Nephron (organoid): Measurements from ENCODE around the gene MPP3.

ENCODE experiments used
- H3K27ac Mint-ChIP-seq, 3 experiments: 2 replicates each; pipeline ENCODE4 v1.8.0; 2020; ENCODE audit warnings: mixed read lengths in 3 of 3, mild to moderate bottlenecking in 2 of 3, moderate library complexity in 1 of 3
- H3K27me3 Mint-ChIP-seq: 2 replicates; pipeline ENCODE4 v1.8.0; 2021; ENCODE audit warnings: low read depth, mild to moderate bottlenecking, moderate library complexity, mixed read lengths
- H3K36me3 Mint-ChIP-seq: 2 replicates; pipeline ENCODE4 v1.8.0; 2020; ENCODE audit warnings: low read depth, mixed read lengths
- H3K4me1 Mint-ChIP-seq: 2 replicates; pipeline ENCODE4 v1.8.0; 2020; ENCODE audit warnings: mixed read lengths
- H3K4me3 Mint-ChIP-seq, 3 experiments: 2 replicates each; pipeline ENCODE4 v1.8.0; 2020; ENCODE audit warnings: mild to moderate bottlenecking in 3 of 3, mixed read lengths in 3 of 3, moderate library complexity in 2 of 3
- H3K9me3 Mint-ChIP-seq: 2 replicates; pipeline ENCODE4 v1.8.0; 2020; ENCODE audit warnings: mixed read lengths
- CTCF ChIP-seq, 3 experiments: fragments of 200-600 bp; sonication (generic); IDR thresholded peaks; one replicate each; pipeline ENCODE4 v1.5.0; 2021; ENCODE audit warnings: antibody characterized with exemption in 3 of 3; ENCODE audit not compliant: unreplicated experiment in 3 of 3

MPP3 gene

DNA sequence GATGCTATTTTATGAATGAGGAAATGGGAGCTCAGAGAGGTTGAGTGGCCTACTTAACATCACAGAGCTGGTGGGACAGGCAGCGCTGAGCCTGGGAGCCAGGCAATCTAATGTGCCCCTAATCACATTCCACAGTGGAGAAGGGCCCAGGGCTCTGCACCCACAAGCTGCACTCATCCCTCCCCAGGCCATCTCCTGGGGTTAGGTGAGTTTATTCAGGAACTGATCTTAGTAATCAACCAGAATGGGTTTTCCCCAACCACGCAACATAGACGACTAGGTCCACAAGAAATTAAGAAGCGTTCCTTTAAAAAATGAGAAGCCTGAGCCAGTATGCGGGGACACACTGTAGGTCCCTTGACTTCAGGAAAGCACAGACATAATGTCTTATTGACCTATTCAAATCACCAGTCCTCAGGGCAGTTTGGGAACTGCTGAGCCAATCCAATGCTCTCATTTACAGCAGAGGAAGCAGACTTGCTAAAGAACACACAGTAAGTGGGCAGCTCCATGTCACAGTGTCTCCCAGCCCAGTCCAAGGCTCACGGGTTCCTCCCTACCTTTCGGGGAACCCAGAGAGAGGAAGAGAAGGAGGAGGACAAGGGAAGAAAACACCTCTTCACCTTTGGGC is 2.3 kb downstream of the MPP3 start:
- H3K4me1 Mint-ChIP-seq = peaks cover 25% of the 10 kb centered on the region
- peak overlapping the region; percentile 80 to 89 (median 84) for H3K4me3 Mint-ChIP-seq
- H3K36me3 Mint-ChIP-seq = peaks cover 29% of the 10 kb centered on the region
- TF ChIP-seq CTCF (IDR thresholded peaks at IDR 0.05; ENCODE audit: unreplicated experiment in 3 of 3) = no peak
- peak overlapping the region in 1 of 3 experiments; percentile 46 for H3K27ac Mint-ChIP-seq
- H3K9me3 Mint-ChIP-seq = peaks cover 7% of the 10 kb centered on the region
- H3K27me3 Mint-ChIP-seq = peaks cover 13% of the 10 kb centered on the region

- peaks cover 33% of the 10 kb centered on the region for H3K36me3 Mint-ChIP-seq
- no peak for TF ChIP-seq CTCF (IDR thresholded peaks at IDR 0.05; ENCODE audit: unreplicated experiment in 3 of 3)
- peaks cover 25% of the 10 kb centered on the region for H3K4me1 Mint-ChIP-seq
- no peak overlapping the region for H3K27ac Mint-ChIP-seq
- peaks cover 13% of the 10 kb centered on the region for H3K27me3 Mint-ChIP-seq
- peak overlapping the region in 1 of 3 experiments; percentile 47 for H3K4me3 Mint-ChIP-seq
- peaks cover 7% of the 10 kb centered on the region for H3K9me3 Mint-ChIP-seq
These were observed 3.2 kb downstream of the MPP3 start for GRCh38 chr17:43829738-43830137.

DNA sequence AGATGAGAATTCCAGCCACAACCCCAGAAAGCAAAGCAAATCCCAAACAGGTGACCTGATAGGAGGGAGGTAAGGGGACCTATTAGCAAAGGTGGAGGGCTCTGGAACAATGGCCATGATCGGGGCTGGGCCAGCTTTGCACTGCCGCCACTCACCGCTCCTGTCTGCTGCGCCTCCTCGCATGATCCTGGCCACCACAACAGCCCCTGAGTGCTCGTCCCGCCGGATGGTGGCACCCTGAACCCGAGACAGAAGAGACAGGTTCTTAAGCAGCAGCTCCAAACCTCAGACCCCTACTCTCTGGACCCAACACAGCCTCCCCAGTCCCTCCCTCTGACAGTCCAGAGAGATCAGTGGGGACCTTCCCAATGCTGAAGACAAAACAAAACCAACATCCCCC is 5.3 kb downstream of the MPP3 start:
- H3K27me3 Mint-ChIP-seq = peaks cover 4% of the 10 kb centered on the region
- H3K27ac Mint-ChIP-seq = no peak overlapping the region
- peaks cover 39% of the 10 kb centered on the region for H3K36me3 Mint-ChIP-seq
- no peak overlapping the region for H3K4me3 Mint-ChIP-seq
- H3K9me3 Mint-ChIP-seq = no peaks in the 10 kb centered on the region
- H3K4me1 Mint-ChIP-seq = peaks cover 14% of the 10 kb centered on the region
- no peak for TF ChIP-seq CTCF (IDR thresholded peaks at IDR 0.05; ENCODE audit: unreplicated experiment in 3 of 3)

DNA sequence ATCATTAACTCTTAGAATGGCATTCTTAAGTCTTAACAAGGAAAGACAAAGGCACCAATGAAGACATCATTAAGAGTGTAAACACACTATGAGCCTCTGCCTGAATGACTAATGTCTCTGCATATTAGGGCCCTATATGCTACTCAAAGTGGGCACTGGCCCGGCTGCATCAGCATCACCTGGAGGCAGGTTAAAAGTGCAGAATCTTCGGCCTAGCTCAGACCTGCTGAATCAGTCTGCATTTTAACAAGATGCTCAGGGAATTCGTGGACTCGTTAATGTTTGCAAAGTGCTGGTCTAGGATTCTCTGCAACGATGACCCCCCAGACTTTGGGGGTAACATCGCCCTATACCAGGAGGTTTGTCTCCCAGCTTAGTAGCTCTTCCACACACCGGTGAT is 6.7 kb downstream of the MPP3 start:
- Mint-ChIP-seq H3K4me3 (no peak overlapping the region), H3K4me1 (peaks cover 5% of the 10 kb centered on the region), H3K36me3 (peaks cover 47% of the 10 kb centered on the region), H3K27ac (no peak overlapping the region), H3K27me3 (peaks cover 4% of the 10 kb centered on the region), H3K9me3 (no peaks in the 10 kb centered on the region)
- TF ChIP-seq CTCF (IDR thresholded peaks at IDR 0.05; ENCODE audit: unreplicated experiment in 3 of 3) = no peak

- Mint-ChIP-seq H3K4me3 (no peak overlapping the region), H3K4me1 (no peaks in the 10 kb centered on the region), H3K9me3 (no peaks in the 10 kb centered on the region), H3K27ac (no peak overlapping the region), H3K36me3 (peaks cover 47% of the 10 kb centered on the region), H3K27me3 (no peaks in the 10 kb centered on the region)
- TF ChIP-seq CTCF (IDR thresholded peaks at IDR 0.05; ENCODE audit: unreplicated experiment in 3 of 3) = no peak
These were observed 7.4 kb downstream of the MPP3 start for GRCh38 chr17:43825567-43825966.
